B cell (primary cell): ENCODE measurements around the gene PHACTR1. TPM values are rescaled to one million over a fixed set of nuclear protein-coding genes. Genes with fewer than 3 reads are reported as not detected.

Experiments
- ATAC-seq: fragments of 200-7000 bp; cut with Tn5 transposase; one replicate; pipeline ENCODE4 v1.10.0; 2021; ENCODE audit warnings: low read depth, mild to moderate bottlenecking, moderate number of reproducible peaks, moderate library complexity
- CTCF ChIA-PET: fragments of 350-600 bp; sonication (Branson Sonifier 250); formaldehyde crosslinking; loops from one replicate; lab custom pipeline; 2021; ENCODE audit warnings: antibody characterized with exemption, inconsistent platforms; lab: Charles Lee
- POLR2A ChIA-PET: fragments of 350-600 bp; sonication (Branson Sonifier 250); formaldehyde crosslinking; loops from one replicate; lab custom pipeline; 2021; ENCODE audit warnings: antibody characterized with exemption; lab: Charles Lee
- DNase-seq: peaks from one replicate; pipeline ENCODE4 v3.0.0; 2013
- H2AFZ ChIP-seq: 2 replicates; pipeline ENCODE4 v1.6.1; 2012; ENCODE audit warnings: mild to moderate bottlenecking, low read depth, low read length; ENCODE audit not compliant: insufficient read depth, poor library complexity, severe bottlenecking
- H3K27ac ChIP-seq, 2 donors: 1 replicate in 1 of 2; 2 replicates in 1 of 2; pipeline ENCODE4 v1.5.1; 2012 to 2013; ENCODE audit warnings: low read length in 2 of 2, mild to moderate bottlenecking in 2 of 2, moderate library complexity in 1 of 2
- H3K27me3 ChIP-seq, 4 experiments: fragments of 200-600 bp in 1 of 4; sonication (generic) in 1 of 4; replicated peaks in 1 of 4; 1 replicate in 2 of 4; 2 replicates in 2 of 4; pipeline versions ENCODE4 v1.6.1 to v1.7.0; 2013 to 2016; ENCODE audit warnings: low read length in 3 of 4, mild to moderate bottlenecking in 2 of 4, mixed read lengths in 1 of 4, moderate library complexity in 1 of 4; ENCODE audit not compliant: insufficient read depth in 4 of 4, control insufficient read depth in 3 of 4; ENCODE audit errors: control extremely low read depth in 1 of 4
- H3K36me3 ChIP-seq, 2 experiments: replicated peaks in 1 of 2; 1 replicate in 1 of 2; 2 replicates in 1 of 2; pipeline versions ENCODE4 v1.6.1 to v1.7.1; 2013; ENCODE audit warnings: low read length in 1 of 2; ENCODE audit not compliant: insufficient read depth in 2 of 2, control insufficient read depth in 1 of 2; ENCODE audit errors: control extremely low read depth in 1 of 2, extremely low read depth in 1 of 2
- H3K4me1 ChIP-seq, 2 donors: fragments of 200-600 bp in 1 of 2; sonication (generic) in 1 of 2; 1 replicate in 1 of 2; 2 replicates in 1 of 2; pipeline versions ENCODE4 v1.5.1 to v1.6.1; 2013 to 2017; ENCODE audit warnings: low read length in 2 of 2; ENCODE audit not compliant: control insufficient read depth in 2 of 2, insufficient read depth in 2 of 2
- H3K4me2 ChIP-seq: replicated peaks from 2 replicates; pipeline ENCODE3; 2012; ENCODE audit warnings: mild to moderate bottlenecking, low read depth, low read length; ENCODE audit not compliant: poor library complexity, severe bottlenecking
- H3K4me3 ChIP-seq, 5 experiments: fragments of 200-600 bp in 1 of 5; sonication (generic) in 1 of 5; 1 replicate in 3 of 5; 2 replicates in 2 of 5; pipeline versions ENCODE4 v1.5.1 to v1.7.0; 2011 to 2016; ENCODE audit warnings: low read length in 4 of 5, mild to moderate bottlenecking in 4 of 5, low read depth in 2 of 5, control low read depth in 1 of 5, moderate library complexity in 1 of 5; ENCODE audit not compliant: insufficient read depth in 1 of 5; ENCODE audit errors: control extremely low read depth in 1 of 5, extremely low read depth in 1 of 5
- H3K79me2 ChIP-seq: fragments of 200-600 bp; sonication (generic); one replicate; pipeline ENCODE4 v1.6.0; 2016; ENCODE audit warnings: low read length; ENCODE audit not compliant: control insufficient read depth, insufficient read depth
- H3K9ac ChIP-seq: fragments of 200-600 bp; sonication (generic); 2 replicates; pipeline ENCODE4 v1.6.1; 2017; ENCODE audit warnings: mild to moderate bottlenecking, low read length, moderate library complexity
- H3K9me3 ChIP-seq, 3 donors: one replicate each; pipeline versions ENCODE4 v1.6.1 to v1.7.1; 2013; ENCODE audit warnings: low read length in 2 of 3; ENCODE audit not compliant: control insufficient read depth in 2 of 3, insufficient read depth in 1 of 3; ENCODE audit errors: control extremely low read depth in 1 of 3
- H4K20me1 ChIP-seq: 2 replicates; pipeline ENCODE4 v1.6.0; 2012; ENCODE audit warnings: mild to moderate bottlenecking, low read length; ENCODE audit not compliant: insufficient read depth, control insufficient read depth, poor library complexity, severe bottlenecking
- H3K27ac Mint-ChIP-seq: one replicate; pipeline ENCODE4 v1.8.0; 2021; ENCODE audit warnings: mixed read lengths
- H3K27me3 Mint-ChIP-seq: one replicate; pipeline ENCODE4 v1.8.0; 2021; ENCODE audit warnings: mixed read lengths
- H3K4me1 Mint-ChIP-seq: one replicate; pipeline ENCODE4 v1.8.0; 2021; ENCODE audit warnings: mixed read lengths
- H3K4me3 Mint-ChIP-seq: one replicate; pipeline ENCODE4 v1.8.0; 2021; ENCODE audit warnings: mixed read lengths
- H3K9me3 Mint-ChIP-seq: one replicate; pipeline ENCODE4 v1.8.0; 2022; ENCODE audit warnings: mixed read lengths; ENCODE audit not compliant: insufficient read depth
- EZH2 ChIP-seq: IDR thresholded peaks from 2 replicates; pipeline ENCODE4 v1.6.1; 2012; ENCODE audit warnings: borderline replicate concordance, low read depth, mild to moderate bottlenecking, moderate library complexity, low read length; ENCODE audit not compliant: insufficient read depth, poor library complexity, severe bottlenecking
- WGBS: methylation state at CpG from one replicate; pipeline ENCODE4 v1.1.5; 2013; ENCODE audit warnings: missing lambda C conversion rate; ENCODE audit not compliant: insufficient coverage; 5-methylcytosine and 5-hydroxymethylcytosine counted together
- intact Hi-C: fragments of 100-400 bp; cut with micrococcal nuclease; formaldehyde crosslinking; loops from one replicate; pipeline ENCODE4 v1.10.0; 2022
- polyA plus RNA-seq: library from polyadenylated mRNA; depleted of rRNA; stranded (reverse); fragments of >200 nt; gene quantifications from 2 replicates; pipeline ENCODE4 v1.2.3, GENCODE V29; 2012
- total RNA-seq, 2 donors: library from RNA; stranded (reverse); fragments of 120-200 nt in 1 of 2; gene quantifications; 1 replicate in 1 of 2; 2 replicates in 1 of 2; pipeline versions ENCODE4 v1.2.3 to v1.2.4, GENCODE V29; 2013 to 2022
- TF ChIP-seq, protein P1 (sequence below): fragments of 200-600 bp; IDR thresholded peaks from one replicate; pipeline ENCODE4 v1.8.0; 2022; ENCODE audit warnings: antibody characterized with exemption, mild to moderate bottlenecking

PHACTR1 gene
- total and polyA plus RNA-seq, 2 donors (not counting 1 experiment from before 2014, with no cell fraction given), result 30.2 to 129 TPM

DNA sequence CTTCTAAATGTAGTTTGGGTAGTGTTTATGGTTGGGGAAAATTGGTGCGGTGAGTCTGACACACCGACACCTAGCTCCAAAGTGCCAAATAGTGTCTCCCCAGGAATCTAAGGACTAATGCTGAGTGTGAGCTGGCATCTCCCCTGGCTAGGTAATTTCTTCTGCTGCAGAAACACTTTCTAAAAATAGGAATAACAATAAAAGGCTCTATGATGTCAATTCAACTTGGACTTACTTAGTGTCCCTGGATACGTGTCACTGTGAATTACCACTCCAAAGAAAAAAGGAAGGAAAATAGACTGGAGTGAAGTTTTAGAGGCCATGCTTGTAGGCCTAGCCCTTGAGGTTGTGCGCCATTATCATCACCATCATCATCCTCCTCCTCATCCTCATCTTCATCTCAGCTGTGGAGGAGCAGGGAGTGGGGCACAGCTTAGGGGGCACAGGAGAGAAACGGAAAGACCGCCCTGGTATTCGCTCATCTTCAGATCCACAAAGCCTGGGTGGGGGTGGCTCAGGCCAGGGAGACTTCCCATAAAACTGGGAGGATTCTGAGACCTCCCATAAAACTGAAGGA is 522.2 kb downstream of the PHACTR1 start:
- 100% methylated on average over 4 of the region's 7 CpGs for WGBS
- Histone ChIP-seq H3K27ac (no peak overlapping the region), H3K9ac (no peak overlapping the region), H4K20me1 (no peaks in the 10 kb centered on the region), H3K9me3 (no peaks in the 10 kb centered on the region), H3K4me1 (peaks cover 8 to 10% of the 10 kb centered on the region in 2 donors), H3K4me3 (no peak overlapping the region), H3K79me2 (no peaks in the 10 kb centered on the region), H3K4me2 (no peak overlapping the region), H3K27me3 (peaks cover 0 to 4% (median 0%) of the 10 kb centered on the region in 4 experiments), H2AFZ (no peak overlapping the region), H3K36me3 (no peaks in the 10 kb centered on the region)
- TF ChIP-seq, protein P1, sequence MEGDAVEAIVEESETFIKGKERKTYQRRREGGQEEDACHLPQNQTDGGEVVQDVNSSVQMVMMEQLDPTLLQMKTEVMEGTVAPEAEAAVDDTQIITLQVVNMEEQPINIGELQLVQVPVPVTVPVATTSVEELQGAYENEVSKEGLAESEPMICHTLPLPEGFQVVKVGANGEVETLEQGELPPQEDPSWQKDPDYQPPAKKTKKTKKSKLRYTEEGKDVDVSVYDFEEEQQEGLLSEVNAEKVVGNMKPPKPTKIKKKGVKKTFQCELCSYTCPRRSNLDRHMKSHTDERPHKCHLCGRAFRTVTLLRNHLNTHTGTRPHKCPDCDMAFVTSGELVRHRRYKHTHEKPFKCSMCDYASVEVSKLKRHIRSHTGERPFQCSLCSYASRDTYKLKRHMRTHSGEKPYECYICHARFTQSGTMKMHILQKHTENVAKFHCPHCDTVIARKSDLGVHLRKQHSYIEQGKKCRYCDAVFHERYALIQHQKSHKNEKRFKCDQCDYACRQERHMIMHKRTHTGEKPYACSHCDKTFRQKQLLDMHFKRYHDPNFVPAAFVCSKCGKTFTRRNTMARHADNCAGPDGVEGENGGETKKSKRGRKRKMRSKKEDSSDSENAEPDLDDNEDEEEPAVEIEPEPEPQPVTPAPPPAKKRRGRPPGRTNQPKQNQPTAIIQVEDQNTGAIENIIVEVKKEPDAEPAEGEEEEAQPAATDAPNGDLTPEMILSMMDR, result no peak
- intact Hi-C loops, result no loop called here
- Mint-ChIP-seq H3K27ac (no peak overlapping the region), H3K27me3 (no peaks in the 10 kb centered on the region), H3K4me1 (peaks cover 18% of the 10 kb centered on the region), H3K4me3 (no peak overlapping the region), H3K9me3 (no peaks in the 10 kb centered on the region)
- ChIA-PET CTCF (interaction anchor here (1.0 kb wide), 1 partner anchor 45 kb away, joined by 3 read pairs; no protein-coding TSS in a partner anchor), POLR2A (no interaction called here)
- ATAC-seq (no peak), DNase-seq (no peak)

DNA sequence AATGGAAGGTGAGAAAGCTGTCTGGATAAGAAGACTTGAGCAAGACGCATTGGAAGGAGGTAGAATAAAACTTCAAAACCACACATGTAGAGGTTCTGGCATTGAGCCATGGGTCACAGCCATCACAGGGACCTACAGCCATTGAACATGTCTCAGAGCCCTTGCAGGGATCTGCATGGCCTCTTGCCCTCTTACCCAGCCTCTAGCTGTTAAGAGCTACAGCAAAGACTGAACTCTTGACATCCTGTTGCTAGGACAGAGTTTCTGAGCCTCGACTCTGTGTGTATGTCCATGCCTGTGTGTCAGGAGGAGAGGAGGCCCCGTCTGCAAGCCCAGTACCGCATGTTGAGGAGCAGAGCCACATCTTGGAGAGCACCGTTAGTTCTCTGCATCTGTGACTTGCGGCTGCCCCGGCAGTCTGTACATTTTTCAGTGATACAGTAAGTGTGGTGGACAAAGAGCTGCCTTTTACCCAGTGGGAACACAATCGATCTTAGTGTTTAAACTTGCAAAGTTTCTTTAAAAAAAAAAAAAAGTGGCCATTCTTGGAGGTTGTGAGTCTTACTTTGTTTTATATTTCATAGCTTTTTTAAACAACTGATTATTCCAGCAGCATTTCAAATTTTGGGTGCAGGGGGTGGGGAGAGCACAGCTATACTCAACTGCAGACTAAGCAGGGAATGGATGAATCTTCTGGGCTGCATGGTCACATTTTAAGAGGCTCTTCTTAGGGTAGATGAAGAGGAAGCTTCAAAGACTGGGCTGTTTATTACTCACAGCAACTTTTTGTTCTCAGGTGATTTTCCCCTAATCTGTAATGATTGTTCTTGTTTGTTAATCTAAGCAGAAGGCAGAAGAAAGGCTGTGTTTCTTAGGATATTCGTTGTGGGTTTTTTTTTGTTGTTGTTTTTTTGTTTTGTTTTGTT is 523.2 kb downstream of the PHACTR1 start:
- Mint-ChIP-seq H3K27me3 (no peaks in the 10 kb centered on the region), H3K4me1 (peaks cover 16% of the 10 kb centered on the region), H3K4me3 (no peak overlapping the region), H3K9me3 (peaks cover 4% of the 10 kb centered on the region), H3K27ac (no peak overlapping the region)
- no peak for ATAC-seq
- H3K9me3 ChIP-seq, result peaks cover 0 to 7% (median 3%) of the 10 kb centered on the region in 3 donors
- TF ChIP-seq EZH2, result no peak
- TF ChIP-seq, protein P1, result no peak
- H3K4me3 ChIP-seq, result no peak overlapping the region
- no peaks in the 10 kb centered on the region for H4K20me1 ChIP-seq
- H3K9ac ChIP-seq, result no peak overlapping the region
- peaks cover 8 to 9% of the 10 kb centered on the region in 2 donors for H3K4me1 ChIP-seq
- intact Hi-C loops, result no loop called here
- H3K27me3 ChIP-seq, result no peaks in the 10 kb centered on the region
- no peaks in the 10 kb centered on the region for H3K79me2 ChIP-seq
- DNase-seq, result no peak
- no peak overlapping the region for H3K4me2 ChIP-seq
- POLR2A ChIA-PET, result no interaction called here
- H3K27ac ChIP-seq, result no peak overlapping the region
- WGBS, result 96% methylated on average over 6 of the region's 9 CpGs
- H3K36me3 ChIP-seq, result no peaks in the 10 kb centered on the region
- CTCF ChIA-PET, result interaction anchor here (0.7 kb wide), 1 partner anchor 290 kb away, joined by 4 read pairs; no protein-coding TSS in a partner anchor
- H2AFZ ChIP-seq, result no peak overlapping the region
